ENCODE measurements around the gene KCTD2.
"Not testable (repeated sequence)": the region's sequence is repeated elsewhere in the genome, so short reads cannot be mapped to it uniquely, and the experiment has no call there.

Gene KCTD2

GRCh38 chr17:75051941-75052340, 4.9 kb downstream of the KCTD2 start:
- no peak for DNase-seq (ENCODE audit: low spot score)

GRCh38 chr17:75059369-75060345, 12.6 kb downstream of the KCTD2 start:
- no peak for DNase-seq (ENCODE audit: low spot score)

- DNase-seq (ENCODE audit: low spot score) = no peak
Observed at GRCh38 chr17:75060434-75061054, 13.5 kb downstream of the KCTD2 start.

GRCh38 chr17:75061055-75061438, 14.0 kb downstream of the KCTD2 start:
- no peak for DNase-seq (ENCODE audit: low spot score)

GRCh38 chr17:75061618-75062017, 14.6 kb downstream of the KCTD2 start:
- no peak for DNase-seq (ENCODE audit: low spot score)

GRCh38 chr17:75063201-75063600, 16.2 kb downstream of the KCTD2 start:
- DNase-seq (ENCODE audit: low spot score) = no peak

DNA sequence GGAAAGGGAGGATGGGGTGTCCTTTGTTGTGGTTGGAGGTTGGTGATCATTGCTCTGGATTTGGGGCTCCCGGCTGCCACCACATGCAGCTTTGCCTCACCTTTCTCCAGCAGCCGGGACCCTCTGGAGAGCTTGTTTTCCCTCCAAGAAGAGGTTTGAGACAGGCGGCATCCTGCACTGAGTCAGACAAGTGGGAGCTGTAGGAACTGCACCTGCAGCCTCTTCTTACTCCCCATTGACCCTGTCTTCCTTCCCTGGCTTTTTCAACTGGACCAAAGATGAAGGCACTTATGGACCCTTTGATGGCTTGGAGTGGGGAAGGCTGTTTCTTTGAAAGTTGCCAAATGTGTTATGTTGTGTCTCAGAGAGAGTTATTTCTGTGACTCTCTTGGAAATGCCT, 16.6 kb downstream of the KCTD2 start:
- DNase-seq (ENCODE audit: low spot score) = no peak

DNA sequence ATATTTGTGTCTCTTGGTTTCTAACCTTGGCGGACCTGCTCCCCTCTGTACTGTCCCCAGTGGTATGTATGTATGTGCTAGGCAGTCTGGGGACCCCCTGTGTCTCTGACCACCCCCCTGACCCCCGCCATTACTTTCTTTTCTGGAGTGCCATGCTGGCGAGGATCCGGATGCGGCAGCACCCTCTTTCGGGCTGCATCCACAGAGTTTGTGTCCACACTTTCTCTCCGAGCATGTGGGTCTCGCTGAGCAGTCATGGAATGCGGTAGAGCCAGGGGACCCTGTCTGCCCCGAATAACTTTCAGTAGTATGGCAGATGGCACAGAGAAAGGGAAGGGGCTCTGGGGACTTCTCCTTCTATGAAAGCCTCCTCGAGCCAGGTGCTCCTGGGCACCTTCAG, 17.0 kb downstream of the KCTD2 start:
- no peak for DNase-seq (ENCODE audit: low spot score)

DNA sequence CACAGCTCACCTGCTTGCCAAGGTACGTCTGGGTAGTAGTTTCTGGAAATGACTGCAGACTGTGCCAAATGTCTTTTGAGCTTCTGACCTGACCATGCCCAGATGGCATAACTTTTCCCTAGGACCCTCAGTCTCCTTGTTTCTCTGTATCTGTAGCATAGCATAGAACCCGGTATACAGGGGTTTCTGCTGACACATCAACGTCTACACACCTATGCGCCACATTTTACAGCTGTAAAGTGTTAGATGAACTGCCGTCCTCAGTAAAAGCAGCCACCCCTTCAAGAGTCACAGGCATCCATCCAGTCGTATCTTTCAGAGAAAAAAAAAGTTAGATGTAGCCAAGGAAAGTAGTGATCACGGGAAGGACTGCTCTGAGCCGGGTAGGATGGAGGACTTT, 17.4 kb downstream of the KCTD2 start:
- DNase-seq (ENCODE audit: low spot score) = no peak

- no peak for DNase-seq (ENCODE audit: low spot score)
Observed at GRCh38 chr17:75064867-75065561, 18.0 kb downstream of the KCTD2 start.

- DNase-seq (ENCODE audit: low spot score) = no peak
Observed at GRCh38 chr17:75065562-75066151, 18.6 kb downstream of the KCTD2 start.

- peak; percentile 33 for DNase-seq (ENCODE audit: low spot score)
Observed at GRCh38 chr17:75067856-75068255, 20.8 kb downstream of the KCTD2 start.

- DNase-seq (ENCODE audit: low spot score) = no peak
Observed at GRCh38 chr17:75068750-75069149, 21.7 kb downstream of the KCTD2 start.

GRCh38 chr17:75069783-75070182, 22.8 kb downstream of the KCTD2 start:
- DNase-seq (ENCODE audit: low spot score) = no peak

DNA sequence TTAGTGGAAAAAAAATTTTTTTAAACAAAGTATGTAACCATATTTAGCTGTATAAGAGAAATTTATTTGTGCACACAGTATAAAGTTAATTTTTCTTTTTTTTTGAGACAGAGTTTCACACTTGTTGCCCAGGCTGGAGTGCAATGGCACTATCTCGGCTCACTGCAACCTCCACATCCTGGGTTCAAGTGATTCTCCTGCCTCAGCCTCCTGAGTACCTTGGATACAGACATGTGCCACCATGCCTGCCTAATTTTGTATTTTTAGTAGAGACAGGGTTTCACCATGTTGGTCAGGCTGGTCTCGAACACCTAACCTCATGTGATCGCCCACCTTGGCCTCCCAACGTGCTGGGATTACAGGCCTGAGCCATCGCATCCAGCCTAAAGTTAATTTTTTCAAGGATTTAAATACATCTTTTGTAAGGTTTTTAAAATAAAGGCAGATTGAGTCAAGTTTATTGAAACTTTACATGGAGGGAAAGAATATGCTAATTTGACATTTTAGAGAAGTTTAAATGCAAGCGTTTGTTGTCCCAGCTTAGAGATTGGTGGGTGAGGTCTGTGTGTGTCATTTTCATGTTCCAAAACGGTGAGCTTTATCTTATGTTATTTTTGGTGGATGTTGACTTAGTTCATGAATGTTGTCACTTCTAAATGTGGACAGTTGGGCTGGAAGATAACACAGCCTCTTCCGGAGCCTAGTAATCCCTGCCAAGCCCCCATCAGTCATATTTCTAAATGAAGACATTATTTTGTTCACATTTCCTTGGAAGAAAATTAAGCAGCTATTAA, 24.6 kb downstream of the KCTD2 start:
- DNase-seq (ENCODE audit: low spot score) = not testable (repeated sequence)

DNA sequence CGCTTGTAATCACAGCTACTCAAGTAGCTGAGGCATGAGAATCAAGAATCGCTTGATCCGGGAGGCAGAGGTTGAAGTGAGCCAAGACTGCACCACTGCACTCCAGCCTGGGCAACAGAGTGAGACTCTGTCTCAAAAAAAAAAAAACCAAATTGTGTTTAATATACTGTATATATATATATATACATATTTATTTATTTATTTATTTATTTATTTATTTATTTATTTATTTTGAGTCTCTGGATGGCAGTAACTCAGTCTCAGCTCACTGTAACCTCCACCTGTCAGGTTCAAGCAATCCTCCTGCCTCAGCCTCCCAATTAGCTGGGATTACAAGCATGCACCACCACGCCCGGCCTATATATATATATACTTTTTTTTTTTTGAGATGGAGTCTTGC, 25.9 kb downstream of the KCTD2 start:
- DNase-seq (ENCODE audit: low spot score) = not testable (repeated sequence)

GRCh38 chr17:75073618-75074047, 26.6 kb downstream of the KCTD2 start:
- DNase-seq (ENCODE audit: low spot score) = no peak

DNA sequence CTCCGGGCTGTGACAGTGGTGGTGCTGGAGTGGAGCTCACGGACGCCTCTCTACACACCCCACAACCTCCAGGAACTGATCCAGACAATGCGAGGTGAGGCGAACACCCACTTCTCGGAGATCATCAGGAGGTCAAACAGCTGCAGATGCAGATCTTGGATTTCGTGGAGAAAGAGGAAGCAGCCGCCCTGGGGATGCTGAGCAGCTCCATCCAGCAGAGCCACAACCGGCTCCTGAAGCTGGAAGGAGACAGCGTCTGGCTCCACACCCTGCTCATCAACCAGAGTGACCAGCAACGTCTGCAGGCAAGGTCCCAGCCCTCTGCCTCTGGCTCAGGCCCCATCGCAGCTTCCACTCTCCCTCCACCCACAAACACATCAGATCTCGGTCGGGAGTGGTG, 27.5 kb downstream of the KCTD2 start:
- DNase-seq (ENCODE audit: low spot score) = no peak

- no peak for DNase-seq (ENCODE audit: low spot score)
Observed at GRCh38 chr17:75075597-75076336, 28.7 kb downstream of the KCTD2 start.

DNA sequence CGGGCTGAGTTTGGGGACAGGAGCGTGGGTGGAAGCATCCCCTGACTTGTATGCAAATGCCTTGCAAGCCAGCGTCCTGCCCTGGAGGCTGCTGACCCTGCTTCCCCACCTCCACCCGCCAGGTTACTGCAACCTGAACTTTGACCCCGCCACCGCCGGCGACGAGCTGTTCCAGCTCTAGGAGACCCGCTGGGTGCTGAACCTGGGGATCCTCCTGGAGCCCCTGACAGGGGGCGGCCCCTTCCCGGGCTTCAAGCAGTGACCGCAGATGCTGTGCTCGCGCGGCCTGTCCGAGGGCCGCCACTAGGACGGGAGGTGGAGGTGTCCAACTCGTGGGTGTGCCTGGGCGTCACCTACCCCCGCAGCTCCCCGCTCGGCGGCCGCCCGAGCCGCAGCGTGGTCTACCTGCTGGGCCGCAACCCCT, 30.1 kb downstream of the KCTD2 start:
- no peak for DNase-seq (ENCODE audit: low spot score)

Data from CD4-positive, alpha-beta T cell treated with Interleukin-2 at 100 ng/mL for 4 hours (primary cell).